Mucosa of rectum (tissue), 2 donors: Measurements from ENCODE around the gene HOXB7.

Experiments used
- H3K27ac ChIP-seq, 2 donors: one replicate each; pipeline ENCODE4 v1.7.0; 2013; ENCODE audit warnings: inconsistent platforms in 2 of 2, low read depth in 2 of 2, low read length in 2 of 2
- H3K27me3 ChIP-seq, 2 donors: one replicate each; pipeline ENCODE4 v1.7.0; 2013; ENCODE audit warnings: low read length in 2 of 2; ENCODE audit not compliant: control insufficient read depth in 2 of 2, insufficient read depth in 2 of 2
- H3K36me3 ChIP-seq, 2 donors: one replicate each; pipeline ENCODE4 v1.7.0; 2013; ENCODE audit warnings: low read length in 2 of 2; ENCODE audit not compliant: control insufficient read depth in 2 of 2, insufficient read depth in 2 of 2
- H3K4me1 ChIP-seq, 2 donors: one replicate each; pipeline ENCODE4 v1.7.0; 2013; ENCODE audit warnings: low read length in 2 of 2, mild to moderate bottlenecking in 1 of 2; ENCODE audit not compliant: control insufficient read depth in 2 of 2, insufficient read depth in 2 of 2
- H3K4me3 ChIP-seq, 2 donors: one replicate each; pipeline ENCODE4 v1.7.0; 2013; ENCODE audit warnings: low read length in 2 of 2
- H3K9ac ChIP-seq, 2 donors: one replicate each; pipeline ENCODE4 v1.7.0; 2013; ENCODE audit warnings: low read length in 2 of 2, low read depth in 1 of 2, mild to moderate bottlenecking in 1 of 2
- H3K9me3 ChIP-seq, 2 donors: one replicate each; pipeline ENCODE4 v1.7.0; 2013; ENCODE audit warnings: low read length in 2 of 2; ENCODE audit not compliant: control insufficient read depth in 2 of 2
- donor health status: healthy.
- donor health status: Normal muscosa, but diverticular disease.

HOXB7 gene

GRCh38 chr17:48606892-48607614 is 3.8 kb downstream of the HOXB7 start:
- Histone ChIP-seq H3K27ac (no peak overlapping the region), H3K9ac (no peak overlapping the region), H3K27me3 (peaks cover 0 to 3% of the 10 kb centered on the region in 2 donors), H3K36me3 (no peaks in the 10 kb centered on the region), H3K4me3 (no peak overlapping the region), H3K4me1 (peaks cover 13 to 24% of the 10 kb centered on the region in 2 donors), H3K9me3 (no peaks in the 10 kb centered on the region)

GRCh38 chr17:48605991-48606891 is 4.6 kb downstream of the HOXB7 start:
- Histone ChIP-seq H3K9ac (no peak overlapping the region), H3K4me1 (peaks cover 19 to 26% of the 10 kb centered on the region in 2 donors), H3K36me3 (no peaks in the 10 kb centered on the region), H3K4me3 (no peak overlapping the region), H3K9me3 (no peaks in the 10 kb centered on the region), H3K27me3 (peaks cover 2 to 3% of the 10 kb centered on the region in 2 donors), H3K27ac (no peak overlapping the region)

DNA sequence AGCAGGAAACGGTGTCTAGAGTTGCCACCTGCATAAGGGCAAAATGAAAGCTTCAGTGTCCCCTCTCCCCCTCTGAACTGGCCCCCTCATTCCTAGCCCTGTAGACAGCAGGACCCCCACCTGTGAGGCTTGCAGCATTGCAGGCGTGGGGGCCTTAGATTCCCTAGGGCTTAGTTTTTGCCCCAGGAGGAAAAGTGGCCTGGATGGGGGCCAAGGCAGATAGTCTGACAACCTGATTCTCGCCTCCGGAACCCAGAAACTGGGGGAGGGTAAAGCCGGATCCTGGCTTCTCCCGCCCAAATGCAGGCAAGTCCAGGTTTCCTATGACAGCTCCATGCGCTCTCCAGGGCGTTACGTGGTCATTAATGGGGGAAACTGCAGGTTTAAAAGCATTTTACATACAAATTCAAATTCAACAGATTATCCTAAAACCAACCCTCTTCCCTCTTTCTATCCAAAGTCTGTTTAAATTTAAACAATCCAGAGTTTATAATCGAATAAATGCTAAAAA is 5.4 kb downstream of the HOXB7 start:
- H3K4me3 ChIP-seq = peak overlapping the region; percentile 89 to 90
- H3K9me3 ChIP-seq = no peaks in the 10 kb centered on the region
- no peaks in the 10 kb centered on the region for H3K36me3 ChIP-seq
- H3K27ac ChIP-seq = peak overlapping the region; percentile 92
- H3K27me3 ChIP-seq = peaks cover 2 to 9% of the 10 kb centered on the region in 2 donors
- H3K9ac ChIP-seq = peak overlapping the region in 1 of 2 donors; percentile 41
- H3K4me1 ChIP-seq = peaks cover 27 to 32% of the 10 kb centered on the region in 2 donors

DNA sequence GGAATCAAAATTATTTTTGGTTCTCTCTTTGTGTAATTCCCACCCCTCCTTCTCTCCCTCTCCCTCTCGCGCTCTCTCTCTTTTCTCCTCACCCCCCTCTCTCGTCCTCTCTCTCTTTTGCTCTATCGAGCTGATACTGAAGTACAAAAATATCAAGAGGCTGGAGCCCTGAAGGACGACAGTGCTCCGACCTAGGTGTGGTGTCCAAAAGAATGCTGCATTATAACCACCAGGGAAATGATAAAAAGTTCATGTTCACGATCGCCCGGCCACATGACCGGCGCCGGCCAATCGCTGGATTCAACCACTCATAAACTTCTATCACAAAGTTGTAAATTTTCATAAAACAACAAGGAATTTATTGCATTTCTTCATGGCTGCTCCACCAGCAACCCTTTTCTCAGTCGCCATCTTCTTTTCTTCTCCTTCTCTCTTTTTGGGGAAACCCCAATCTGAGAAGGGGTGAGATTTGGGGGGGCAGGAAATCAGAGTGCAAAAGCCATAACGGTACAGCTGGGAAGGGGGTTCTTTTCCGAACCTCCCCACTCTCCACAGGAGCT is 6.0 kb downstream of the HOXB7 start, which contains the start of gene HOXB6:
Gene HOXB6 (minus strand): TSS at position 217 of the 560 bp plus-strand sequence. CDS start 6,836 bp downstream, outside the sequence.
- Histone ChIP-seq H3K36me3 (no peaks in the 10 kb centered on the region), H3K27ac (peak within 1 kb of the TSS; percentile 92), H3K9ac (peak within 1 kb of the TSS; percentile 79 to 95), H3K4me1 (peaks cover 32 to 37% of the 10 kb centered on the region in 2 donors), H3K4me3 (peak within 1 kb of the TSS; percentile 89 to 90), H3K9me3 (no peaks in the 10 kb centered on the region), H3K27me3 (peaks cover 2 to 9% of the 10 kb centered on the region in 2 donors)

- Histone ChIP-seq H3K36me3 (no peaks in the 10 kb centered on the region), H3K27me3 (peaks cover 2 to 9% of the 10 kb centered on the region in 2 donors), H3K4me1 (peaks cover 32 to 33% of the 10 kb centered on the region in 2 donors), H3K4me3 (peak overlapping the region; percentile 89 to 90), H3K27ac (peak overlapping the region; percentile 92), H3K9me3 (no peaks in the 10 kb centered on the region), H3K9ac (peak overlapping the region; percentile 79 to 95)
Measured at GRCh38 chr17:48603959-48604769, 6.7 kb downstream of the HOXB7 start.

- Histone ChIP-seq H3K4me3 (peak overlapping the region; percentile 89 to 90), H3K36me3 (peaks cover 4 to 6% of the 10 kb centered on the region in 2 donors), H3K9ac (peak overlapping the region; percentile 60 to 79), H3K27me3 (peaks cover 2 to 11% of the 10 kb centered on the region in 2 donors), H3K4me1 (peaks cover 51 to 53% of the 10 kb centered on the region in 2 donors), H3K9me3 (no peaks in the 10 kb centered on the region), H3K27ac (peak overlapping the region; percentile 92)
Measured at GRCh38 chr17:48601539-48602425, 9.0 kb downstream of the HOXB7 start.

DNA sequence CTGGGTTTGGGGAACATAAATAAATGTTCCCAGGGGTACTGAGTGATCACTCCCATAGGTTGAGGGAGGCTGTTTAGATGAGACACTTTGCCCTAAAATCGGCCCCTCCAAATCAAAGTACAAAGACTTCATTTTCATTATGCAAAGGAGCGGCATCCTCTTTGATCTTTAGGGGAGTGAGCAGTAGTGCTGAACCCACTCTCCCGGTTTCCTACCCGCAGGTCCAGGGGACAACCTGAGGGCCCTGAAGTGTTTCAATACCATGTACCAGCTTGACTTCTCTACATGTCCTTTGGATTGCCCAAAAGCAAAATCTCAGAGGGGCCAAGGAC is 9.6 kb downstream of the HOXB7 start:
- H3K9ac ChIP-seq = peak overlapping the region; percentile 49 to 71
- H3K9me3 ChIP-seq = no peaks in the 10 kb centered on the region
- peak overlapping the region; percentile 57 to 92 for H3K27ac ChIP-seq
- H3K4me1 ChIP-seq = peaks cover 56 to 57% of the 10 kb centered on the region in 2 donors
- peaks cover 2 to 11% of the 10 kb centered on the region in 2 donors for H3K27me3 ChIP-seq
- peak overlapping the region; percentile 89 to 90 for H3K4me3 ChIP-seq
- H3K36me3 ChIP-seq = peaks cover 8 to 9% of the 10 kb centered on the region in 2 donors

GRCh38 chr17:48600244-48601098 is 10.3 kb downstream of the HOXB7 start:
- Histone ChIP-seq H3K9me3 (no peaks in the 10 kb centered on the region), H3K9ac (no peak overlapping the region), H3K36me3 (peaks cover 12 to 15% of the 10 kb centered on the region in 2 donors), H3K4me1 (peaks cover 56 to 58% of the 10 kb centered on the region in 2 donors), H3K27ac (peak overlapping the region; percentile 12 to 17), H3K4me3 (peak overlapping the region; percentile 44 to 90), H3K27me3 (peaks cover 2 to 11% of the 10 kb centered on the region in 2 donors)
